Vagina (tissue), 2 donors: ENCODE measurements around the gene CASP12. TPM values are rescaled to one million over a fixed set of nuclear protein-coding genes. Genes with fewer than 3 reads are reported as not detected.

Experiments used
- DNase-seq, 2 donors: peaks; one replicate each; pipeline ENCODE4 v3.0.0-alpha.2; 2017; ENCODE audit errors: extremely low spot score in 2 of 2
- H3K27ac ChIP-seq: fragments of 200-600 bp; sonication (generic); one replicate; pipeline ENCODE4 v1.5.1; 2019
- H3K27me3 ChIP-seq: fragments of 200-600 bp; sonication (generic); one replicate; pipeline ENCODE4 v1.5.1; 2019
- H3K36me3 ChIP-seq, 2 donors: fragments of 200-600 bp; sonication (generic); one replicate each; pipeline ENCODE4 v1.5.1; 2017 to 2019
- H3K4me1 ChIP-seq: fragments of 200-600 bp; sonication (generic); one replicate; pipeline ENCODE4 v1.5.1; 2019
- H3K4me3 ChIP-seq, 2 donors: fragments of 200-600 bp; sonication (generic); 1 replicate in 1 of 2; 2 replicates in 1 of 2; pipeline ENCODE4 v1.5.1; 2016 to 2019
- H3K9me3 ChIP-seq: fragments of 200-600 bp; sonication (generic); one replicate; pipeline ENCODE4 v1.5.1; 2019
- POLR2A ChIP-seq, 2 donors: fragments of 450-650 bp; IDR thresholded peaks; one replicate each; pipeline ENCODE4 v1.6.1; 2017; ENCODE audit warnings: antibody characterized with exemption in 2 of 2, mild to moderate bottlenecking in 2 of 2, moderate library complexity in 2 of 2
- POLR2AphosphoS5 ChIP-seq, 2 donors: sonication (generic); formaldehyde crosslinking; IDR thresholded peaks; one replicate each; pipeline ENCODE4 v1.9.0; 2017; ENCODE audit warnings: antibody characterized with exemption in 2 of 2, mild to moderate bottlenecking in 2 of 2, low read depth in 1 of 2; ENCODE audit not compliant: insufficient read depth in 1 of 2
- intact Hi-C: fragments of 100-400 bp; cut with DNase I; formaldehyde crosslinking; loops from one replicate; pipeline ENCODE4 v1.15.1; 2023
- small RNA-seq: library from RNA; depleted of rRNA; stranded (forward); fragments of <200 nt; gene quantifications from one replicate; pipeline ENCODE3, GENCODE V24; 2016
- total RNA-seq: library from RNA; depleted of rRNA; stranded (reverse); fragments of >200 nt; gene quantifications from one replicate; pipeline ENCODE4 v1.2.3, GENCODE V29; 2016
- TF ChIP-seq, protein P1 (sequence below), 3 experiments: fragments of 450-650 bp in 2 of 3; fragments of 200-600 bp in 1 of 3; sonication (generic) in 1 of 3; IDR thresholded peaks; one replicate each; pipeline ENCODE4 v1.5.1; 2017 to 2019; ENCODE audit warnings: antibody characterized with exemption in 3 of 3, mild to moderate bottlenecking in 2 of 3, moderate library complexity in 2 of 3

CASP12 gene
- total RNA-seq, 1 donor from 2014 or later, result 7.4 TPM

DNA sequence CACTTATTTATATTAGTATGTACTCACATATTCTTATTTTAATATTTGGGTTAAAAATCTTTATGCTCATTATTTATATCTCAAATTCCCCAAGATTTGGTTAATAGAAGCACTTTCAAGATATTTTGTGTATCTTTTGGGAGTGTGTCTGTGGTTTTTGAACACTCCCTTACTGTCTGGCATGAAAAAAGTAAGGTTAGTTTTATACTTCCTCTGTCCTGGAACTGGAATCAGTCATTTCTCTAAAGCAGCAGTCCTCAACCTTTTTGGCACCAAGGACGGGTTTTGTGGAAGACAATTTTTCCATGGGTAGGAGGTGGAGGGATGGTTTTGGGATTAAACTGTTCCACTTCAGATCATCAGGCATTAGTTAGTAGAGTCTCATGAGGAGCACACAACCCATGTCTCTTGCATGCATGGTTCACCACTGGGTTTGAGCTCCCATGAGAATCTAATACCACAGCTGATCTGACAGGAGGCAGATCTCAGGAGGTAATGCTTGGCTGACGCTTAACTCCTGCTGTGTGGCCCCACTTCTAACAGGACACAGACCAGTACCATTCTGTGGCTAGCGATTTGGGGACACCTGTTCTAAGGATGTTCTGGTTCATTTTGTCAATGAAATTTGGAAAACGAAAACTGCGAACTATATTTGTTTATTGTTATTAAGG is 60.2 kb downstream of the CASP12 start:
- Histone ChIP-seq H3K27me3 (no peaks in the 10 kb centered on the region), H3K27ac (no peak overlapping the region), H3K4me3 (no peak overlapping the region), H3K36me3 (no peaks in the 10 kb centered on the region), H3K4me1 (no peaks in the 10 kb centered on the region), H3K9me3 (peaks cover 4% of the 10 kb centered on the region)
- no peak for DNase-seq
- intact Hi-C loops, result no loop called here
- TF ChIP-seq POLR2A (IDR thresholded peaks at IDR 0.05), result no peak
- TF ChIP-seq, protein P1, sequence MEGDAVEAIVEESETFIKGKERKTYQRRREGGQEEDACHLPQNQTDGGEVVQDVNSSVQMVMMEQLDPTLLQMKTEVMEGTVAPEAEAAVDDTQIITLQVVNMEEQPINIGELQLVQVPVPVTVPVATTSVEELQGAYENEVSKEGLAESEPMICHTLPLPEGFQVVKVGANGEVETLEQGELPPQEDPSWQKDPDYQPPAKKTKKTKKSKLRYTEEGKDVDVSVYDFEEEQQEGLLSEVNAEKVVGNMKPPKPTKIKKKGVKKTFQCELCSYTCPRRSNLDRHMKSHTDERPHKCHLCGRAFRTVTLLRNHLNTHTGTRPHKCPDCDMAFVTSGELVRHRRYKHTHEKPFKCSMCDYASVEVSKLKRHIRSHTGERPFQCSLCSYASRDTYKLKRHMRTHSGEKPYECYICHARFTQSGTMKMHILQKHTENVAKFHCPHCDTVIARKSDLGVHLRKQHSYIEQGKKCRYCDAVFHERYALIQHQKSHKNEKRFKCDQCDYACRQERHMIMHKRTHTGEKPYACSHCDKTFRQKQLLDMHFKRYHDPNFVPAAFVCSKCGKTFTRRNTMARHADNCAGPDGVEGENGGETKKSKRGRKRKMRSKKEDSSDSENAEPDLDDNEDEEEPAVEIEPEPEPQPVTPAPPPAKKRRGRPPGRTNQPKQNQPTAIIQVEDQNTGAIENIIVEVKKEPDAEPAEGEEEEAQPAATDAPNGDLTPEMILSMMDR (IDR thresholded peaks at IDR 0.05), result no peak
- TF ChIP-seq POLR2AphosphoS5 (IDR thresholded peaks at IDR 0.05; ENCODE audit: insufficient read depth in 1 of 2, low read depth in 1 of 2), result no peak

DNA sequence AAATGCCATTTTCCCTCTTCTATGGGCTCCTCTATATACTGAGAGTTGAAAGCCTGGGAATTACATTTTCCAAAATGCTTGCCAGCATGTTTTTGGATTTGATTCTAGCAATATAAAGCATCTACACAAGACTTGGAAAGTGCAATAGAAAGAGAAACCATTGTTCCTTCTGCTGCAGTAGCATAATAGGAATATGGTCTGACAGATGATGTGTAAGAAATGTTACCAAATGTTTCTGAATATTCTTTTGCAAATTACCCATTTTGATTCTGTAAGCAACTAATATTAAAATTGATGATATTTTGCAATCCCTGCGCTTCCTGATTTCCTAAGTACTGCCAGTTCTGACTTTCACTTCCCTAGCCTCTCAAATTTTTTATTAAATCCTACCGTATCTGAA is 61.6 kb downstream of the CASP12 start:
- intact Hi-C loops, result no loop called here

More for the DNA sequence above, 61.6 kb downstream of the CASP12 start:
- DNase-seq, result no peak
- Histone ChIP-seq H3K9me3 (peaks cover 4% of the 10 kb centered on the region), H3K27me3 (no peaks in the 10 kb centered on the region), H3K36me3 (no peaks in the 10 kb centered on the region), H3K4me1 (no peaks in the 10 kb centered on the region), H3K4me3 (no peak overlapping the region), H3K27ac (no peak overlapping the region)
- TF ChIP-seq, protein P1 (IDR thresholded peaks at IDR 0.05), result no peak
- TF ChIP-seq POLR2AphosphoS5 (IDR thresholded peaks at IDR 0.05; ENCODE audit: insufficient read depth in 1 of 2, low read depth in 1 of 2) (no peak), POLR2A (IDR thresholded peaks at IDR 0.05) (no peak)

Small RNAs within 50 kb of the gene (small RNA-seq; reads per million reads assigned to genes)
- gene AP002004.1, result not detected

Other genes starting within 250 kb of the CASP12 start
- gene CASP4, start 70.1 kb upstream of the CASP12 start, total RNA-seq, result 70.2 TPM
- not detected for gene CASP5, start 124.7 kb upstream of the CASP12 start, total RNA-seq
- 23.3 TPM for gene CASP1, start 136.7 kb upstream of the CASP12 start, total RNA-seq
- gene CARD16, start 146.9 kb upstream of the CASP12 start, total RNA-seq, result 26.8 TPM
- not detected for gene CARD18, start 241.3 kb upstream of the CASP12 start, total RNA-seq